H1 (cell line): ENCODE measurements around the gene GSTCD. TPM values are rescaled to one million over a fixed set of nuclear protein-coding genes. Genes with fewer than 3 reads are reported as not detected.

Source experiments
- CTCF ChIA-PET: fragments of 300-600 bp; sonication (Branson Sonifier 250); formaldehyde crosslinking; loops from one replicate; lab custom pipeline; 2021; ENCODE audit not compliant: partially characterized antibody; lab: Charles Lee
- POLR2A ChIA-PET: fragments of 300-600 bp; sonication (Branson Sonifier 250); formaldehyde crosslinking; loops from one replicate; lab custom pipeline; 2021; ENCODE audit warnings: inconsistent platforms; ENCODE audit not compliant: partially characterized antibody; lab: Charles Lee
- DNase-seq, 2 experiments: peaks; one replicate each; pipeline versions ENCODE4 v3.0.0 to v3.0.0-alpha.2; 2010 to 2022; ENCODE audit warnings: low spot score in 2 of 2, low read depth in 1 of 2, mixed read lengths in 1 of 2
- FAIRE-seq: peaks from 2 replicates; lab custom pipeline; 2011; peaks lifted over from hg19 to GRCh38; lab: Jason Lieb, UNC
- H2AFZ ChIP-seq: 2 replicates; pipeline ENCODE4 v1.8.1; 2012; ENCODE audit warnings: low read length, inconsistent platforms
- H2AK5ac ChIP-seq: 2 replicates; pipeline ENCODE4 v1.6.1; 2013; ENCODE audit warnings: low read depth, low read length
- H2BK120ac ChIP-seq: replicated peaks from 2 replicates; pipeline ENCODE3; 2013; ENCODE audit warnings: low read depth, low read length, inconsistent platforms
- H2BK12ac ChIP-seq: 2 replicates; pipeline ENCODE4 v1.6.1; 2013; ENCODE audit warnings: low read depth, low read length
- H2BK15ac ChIP-seq: 2 replicates; pipeline ENCODE4 v1.6.1; 2013; ENCODE audit warnings: low read length
- H2BK20ac ChIP-seq: 2 replicates; pipeline ENCODE4 v1.6.1; 2013; ENCODE audit warnings: low read length
- H2BK5ac ChIP-seq: 2 replicates; pipeline ENCODE4 v1.6.1; 2013; ENCODE audit warnings: low read depth, low read length
- H3K14ac ChIP-seq: 2 replicates; pipeline ENCODE4 v1.6.1; 2013; ENCODE audit warnings: inconsistent platforms; ENCODE audit not compliant: insufficient read length
- H3K18ac ChIP-seq: 2 replicates; pipeline ENCODE4 v1.6.1; 2013; ENCODE audit warnings: low read length; ENCODE audit errors: extremely low read depth
- H3K23ac ChIP-seq: 2 replicates; pipeline ENCODE4 v1.6.1; 2013; ENCODE audit warnings: inconsistent platforms; ENCODE audit not compliant: insufficient read length
- H3K23me2 ChIP-seq: 2 replicates; pipeline ENCODE4 v1.6.1; 2013; ENCODE audit warnings: low read depth, low read length
- H3K27ac ChIP-seq: 2 replicates; pipeline ENCODE4 v1.6.1; 2011; ENCODE audit warnings: low read depth, low read length, inconsistent platforms
- H3K27me3 ChIP-seq, 4 experiments: replicated peaks in 1 of 4; 1 replicate in 1 of 4; 2 replicates in 3 of 4; pipeline versions ENCODE4 v1.6.1 to v1.8.1; 2011 to 2013; ENCODE audit warnings: low read length in 3 of 4, mild to moderate bottlenecking in 3 of 4, inconsistent platforms in 2 of 4, mixed read lengths in 2 of 4, moderate library complexity in 1 of 4; ENCODE audit not compliant: control insufficient read depth in 3 of 4, insufficient read depth in 3 of 4; ENCODE audit errors: extremely low read depth in 1 of 4
- H3K36me3 ChIP-seq, 4 experiments: 2 replicates each; pipeline versions ENCODE4 v1.6.1 to v1.8.1; 2011 to 2013; ENCODE audit warnings: mild to moderate bottlenecking in 4 of 4, low read length in 3 of 4, moderate library complexity in 2 of 4, control low read depth in 1 of 4, inconsistent platforms in 1 of 4; ENCODE audit not compliant: insufficient read depth in 4 of 4, control insufficient read depth in 2 of 4
- H3K4ac ChIP-seq: replicated peaks from 2 replicates; pipeline ENCODE3; 2013; ENCODE audit warnings: low read length, low read depth, mixed read lengths, inconsistent platforms; ENCODE audit not compliant: insufficient read length
- H3K4me1 ChIP-seq, 4 experiments: replicated peaks in 1 of 4; 1 replicate in 1 of 4; 2 replicates in 3 of 4; pipeline versions ENCODE4 v1.6.1 to v1.8.1; 2011 to 2013; ENCODE audit warnings: low read length in 3 of 4, inconsistent platforms in 2 of 4, mixed read lengths in 1 of 4; ENCODE audit not compliant: insufficient read depth in 4 of 4, control insufficient read depth in 3 of 4
- H3K4me2 ChIP-seq, 2 experiments: 2 replicates each; pipeline versions ENCODE4 v1.6.1 to v1.8.1; 2011 to 2013; ENCODE audit warnings: low read depth in 2 of 2, low read length in 2 of 2, control low read depth in 1 of 2, inconsistent platforms in 1 of 2, mild to moderate bottlenecking in 1 of 2; ENCODE audit not compliant: insufficient read depth in 1 of 2
- H3K4me3 ChIP-seq, 4 experiments: fragments of 200-600, 300-600 bp in 1 of 4; sonication (generic), shearing (Covaris generic), sonication (Bioruptor Twin) in 1 of 4; 2 replicates each; pipeline versions ENCODE4 v1.5.1 to v1.8.1; 2011 to 2016; ENCODE audit warnings: low read length in 4 of 4, low read depth in 3 of 4, control low read depth in 2 of 4, inconsistent platforms in 2 of 4, mild to moderate bottlenecking in 2 of 4, mixed read lengths in 1 of 4, moderate library complexity in 1 of 4; ENCODE audit not compliant: insufficient read depth in 2 of 4; ENCODE audit errors: extremely low read depth in 1 of 4
- H3K56ac ChIP-seq: replicated peaks from 2 replicates; pipeline ENCODE3; 2013; ENCODE audit warnings: low read depth, mild to moderate bottlenecking, mixed read lengths, low read length, inconsistent platforms; ENCODE audit not compliant: insufficient read length
- H3K79me1 ChIP-seq: 2 replicates; pipeline ENCODE4 v1.6.1; 2013; ENCODE audit warnings: low read depth, low read length, control low read depth
- H3K79me2 ChIP-seq, 2 experiments: 2 replicates each; pipeline versions ENCODE4 v1.6.1 to v1.8.1; 2012 to 2013; ENCODE audit warnings: low read length in 2 of 2, mild to moderate bottlenecking in 2 of 2, inconsistent platforms in 1 of 2; ENCODE audit not compliant: insufficient read depth in 2 of 2, control insufficient read depth in 1 of 2
- H3K9ac ChIP-seq, 4 experiments: replicated peaks in 1 of 4; 1 replicate in 1 of 4; 2 replicates in 3 of 4; pipeline versions ENCODE4 v1.6.1 to v1.8.1; 2011 to 2013; ENCODE audit warnings: low read depth in 3 of 4, low read length in 3 of 4, control low read depth in 2 of 4, mild to moderate bottlenecking in 2 of 4, moderate library complexity in 2 of 4, inconsistent platforms in 1 of 4; ENCODE audit errors: extremely low read depth in 1 of 4
- H3K9me3 ChIP-seq, 2 experiments: 2 replicates each; pipeline versions ENCODE4 v1.6.1 to v1.8.1; 2012 to 2013; ENCODE audit warnings: mild to moderate bottlenecking in 2 of 2, moderate library complexity in 2 of 2, control low read depth in 1 of 2, inconsistent platforms in 1 of 2, low read depth in 1 of 2, low read length in 1 of 2, mixed read lengths in 1 of 2; ENCODE audit not compliant: insufficient read depth in 2 of 2
- H4K20me1 ChIP-seq, 2 experiments: replicated peaks in 1 of 2; 2 replicates each; pipeline versions ENCODE3 to v1.8.1; 2011 to 2013; ENCODE audit warnings: inconsistent platforms in 2 of 2, low read length in 2 of 2, mild to moderate bottlenecking in 1 of 2; ENCODE audit not compliant: insufficient read depth in 2 of 2, control insufficient read depth in 1 of 2
- H4K5ac ChIP-seq: 2 replicates; pipeline ENCODE4 v1.6.1; 2013; ENCODE audit warnings: low read length, low read depth, mixed read lengths, inconsistent platforms; ENCODE audit not compliant: insufficient read length
- H4K8ac ChIP-seq: 2 replicates; pipeline ENCODE4 v1.8.0; 2013; ENCODE audit warnings: mild to moderate bottlenecking, moderate library complexity, low read length, inconsistent platforms; ENCODE audit not compliant: insufficient read depth; ENCODE audit errors: extremely low read depth
- H4K91ac ChIP-seq: replicated peaks from 2 replicates; pipeline ENCODE3; 2013; ENCODE audit warnings: low read length, mixed read lengths, inconsistent platforms; ENCODE audit not compliant: insufficient read length
- CEBPB ChIP-seq: IDR thresholded peaks from 2 replicates; pipeline ENCODE4 v1.6.1; 2012; ENCODE audit warnings: low read depth, low read length
- EP300 ChIP-seq, 2 experiments: IDR thresholded peaks; 1 replicate in 1 of 2; 2 replicates in 1 of 2; pipeline ENCODE4 v1.6.1; 2011 to 2012; ENCODE audit warnings: low read depth in 2 of 2, low read length in 2 of 2, mild to moderate bottlenecking in 2 of 2, borderline replicate concordance in 1 of 2, inconsistent platforms in 1 of 2, moderate library complexity in 1 of 2
- KDM4A ChIP-seq: IDR thresholded peaks from one replicate; pipeline ENCODE4 v1.7.1; 2012; ENCODE audit warnings: low read depth, mild to moderate bottlenecking, moderate library complexity, low read length, inconsistent platforms; ENCODE audit not compliant: severe bottlenecking
- MAFK ChIP-seq: IDR thresholded peaks from 2 replicates; pipeline ENCODE4 v1.6.1; 2012; ENCODE audit warnings: low read depth, mild to moderate bottlenecking, improper control_type of control experiment, low read length
- NANOG ChIP-seq: IDR thresholded peaks from 2 replicates; pipeline ENCODE4 v1.6.1; 2011; ENCODE audit warnings: low read length, low read depth, mild to moderate bottlenecking, inconsistent platforms; ENCODE audit not compliant: insufficient read depth, poor library complexity, severe bottlenecking
- SIRT6 ChIP-seq: IDR thresholded peaks from one replicate; pipeline ENCODE4 v1.7.1; 2012; ENCODE audit warnings: low read length, inconsistent platforms
- ZNF274 ChIP-seq: IDR thresholded peaks from 2 replicates; pipeline ENCODE4 v1.7.0; 2012; ENCODE audit warnings: low read length, borderline replicate concordance; ENCODE audit errors: extremely low read depth
- WGBS, 2 experiments: shearing (Covaris generic) in 1 of 2; methylation state at CpG; one replicate each; pipeline versions ENCODE4 v1.1.6 to v1.1.7; 2013 to 2015; ENCODE audit warnings: low lambda C conversion rate in 2 of 2, mixed read lengths in 2 of 2, inconsistent platforms in 1 of 2, low coverage in 1 of 2, missing lambda C conversion rate in 1 of 2; ENCODE audit not compliant: insufficient replicate concordance in 2 of 2, insufficient coverage in 1 of 2, insufficient read length in 1 of 2; ENCODE audit errors: extremely low coverage in 1 of 2, missing lambda C conversion rate in 1 of 2; 5-methylcytosine and 5-hydroxymethylcytosine counted together
- polyA plus RNA-seq, 7 experiments: library from polyadenylated mRNA; depleted of rRNA in 3 of 7; stranded (reverse) in 5 of 7; unstranded in 2 of 7; fragments of >200 nt in 5 of 7; fragments of 200-250 nt in 2 of 7; gene quantifications; 1 replicate in 5 of 7; 2 replicates in 1 of 7; 4 replicates in 1 of 7; pipeline versions ENCODE4 v1.2.1 to v1.2.3, GENCODE V29; 2011 to 2013; ENCODE audit warnings: missing spikeins in 2 of 7, mixed read lengths in 2 of 7
- total RNA-seq: library from RNA; stranded (reverse); fragmentation: NEBNext Ultra II Directional; extraction: Animal tissue kit (Norgen Biotek cat#: 25700); gene quantifications from 2 replicates; pipeline ENCODE4 v1.2.1, GENCODE V29; 2021
- TF ChIP-seq, protein P1 (sequence below): IDR thresholded peaks from 2 replicates; pipeline ENCODE4 v1.6.1; 2012; ENCODE audit warnings: low read length, inconsistent platforms
- TF ChIP-seq, protein P2 (sequence below): IDR thresholded peaks from 2 replicates; pipeline ENCODE4 v1.6.1; 2012; ENCODE audit warnings: inconsistent platforms

GSTCD gene
- total and polyA plus RNA-seq, 2 of the 8 experiments (the other 6 are each of a cell fraction or from before 2014, with no cell fraction given) = 8.5 to 24.6 TPM

DNA sequence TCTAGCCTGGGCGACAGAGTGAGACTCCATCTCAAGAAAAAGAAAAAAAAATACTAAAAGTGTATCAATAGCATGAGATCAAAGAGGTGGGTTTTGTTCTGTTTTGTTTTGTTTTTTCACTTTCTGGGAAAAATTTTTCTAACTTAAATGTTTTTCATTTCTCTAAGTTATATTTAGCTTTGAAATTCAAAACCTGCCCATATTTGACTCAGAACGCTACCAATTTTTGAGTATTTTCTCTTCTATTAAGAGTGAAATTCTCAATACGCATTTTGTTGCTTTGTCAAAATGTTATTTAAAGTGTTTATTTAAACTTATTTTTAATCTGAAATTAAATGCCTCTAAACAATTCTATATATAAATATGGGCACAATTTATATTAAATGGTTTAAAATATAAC, 39.6 kb downstream of the GSTCD start:
- Histone ChIP-seq H2BK5ac (no peak overlapping the region), H2BK15ac (no peak overlapping the region), H3K4me2 (no peak overlapping the region), H3K27ac (no peak overlapping the region), H2BK20ac (no peak overlapping the region), H4K91ac (no peak overlapping the region), H3K9ac (no peak overlapping the region), H3K18ac (no peak overlapping the region), H3K79me1 (no peaks in the 10 kb centered on the region), H3K4ac (no peak overlapping the region), H3K36me3 (peaks cover 0 to 3% (median 0%) of the 10 kb centered on the region in 4 experiments; a peak in 1 of 8 replicates), H2BK120ac (no peak overlapping the region), H4K8ac (no peak overlapping the region), H3K4me1 (no peaks in the 10 kb centered on the region), H3K79me2 (no peaks in the 10 kb centered on the region), H4K5ac (no peak overlapping the region), H3K23ac (no peak overlapping the region), H2AFZ (no peak overlapping the region), H2BK12ac (no peak overlapping the region), H3K14ac (no peak overlapping the region), H3K23me2 (no peaks in the 10 kb centered on the region), H3K9me3 (no peaks in the 10 kb centered on the region), H4K20me1 (peaks cover 0 to 2% of the 10 kb centered on the region in 2 experiments), H3K56ac (no peak overlapping the region), H3K27me3 (no peaks in the 10 kb centered on the region), H2AK5ac (no peak overlapping the region), H3K4me3 (no peak overlapping the region)
- DNase-seq = no peak
- no peak for FAIRE-seq
- POLR2A ChIA-PET = no interaction called here
- 95% methylated on average over 2 of the region's 3 CpGs; no CpG with 5 or more reads in 1 of the 2 experiments for WGBS, 2 experiments
- TF ChIP-seq EP300 (IDR thresholded peaks at IDR 0.05; ENCODE audit: borderline replicate concordance in 1 of 2, low read depth in 2 of 2, low read length in 2 of 2) = no peak
- no peak for TF ChIP-seq ZNF274
- TF ChIP-seq KDM4A = no peak
- no peak for TF ChIP-seq CEBPB
- TF ChIP-seq, protein P1, sequence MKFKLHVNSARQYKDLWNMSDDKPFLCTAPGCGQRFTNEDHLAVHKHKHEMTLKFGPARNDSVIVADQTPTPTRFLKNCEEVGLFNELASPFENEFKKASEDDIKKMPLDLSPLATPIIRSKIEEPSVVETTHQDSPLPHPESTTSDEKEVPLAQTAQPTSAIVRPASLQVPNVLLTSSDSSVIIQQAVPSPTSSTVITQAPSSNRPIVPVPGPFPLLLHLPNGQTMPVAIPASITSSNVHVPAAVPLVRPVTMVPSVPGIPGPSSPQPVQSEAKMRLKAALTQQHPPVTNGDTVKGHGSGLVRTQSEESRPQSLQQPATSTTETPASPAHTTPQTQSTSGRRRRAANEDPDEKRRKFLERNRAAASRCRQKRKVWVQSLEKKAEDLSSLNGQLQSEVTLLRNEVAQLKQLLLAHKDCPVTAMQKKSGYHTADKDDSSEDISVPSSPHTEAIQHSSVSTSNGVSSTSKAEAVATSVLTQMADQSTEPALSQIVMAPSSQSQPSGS = no peak
- TF ChIP-seq NANOG = no peak
- TF ChIP-seq SIRT6 = no peak
- no peak for TF ChIP-seq MAFK
- TF ChIP-seq, protein P2, sequence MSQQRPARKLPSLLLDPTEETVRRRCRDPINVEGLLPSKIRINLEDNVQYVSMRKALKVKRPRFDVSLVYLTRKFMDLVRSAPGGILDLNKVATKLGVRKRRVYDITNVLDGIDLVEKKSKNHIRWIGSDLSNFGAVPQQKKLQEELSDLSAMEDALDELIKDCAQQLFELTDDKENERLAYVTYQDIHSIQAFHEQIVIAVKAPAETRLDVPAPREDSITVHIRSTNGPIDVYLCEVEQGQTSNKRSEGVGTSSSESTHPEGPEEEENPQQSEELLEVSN = no peak
- CTCF ChIA-PET = no interaction called here
